Muscle of back (tissue), 11 donors: ENCODE measurements around the gene TSEN54. TPM values are rescaled to one million over a fixed set of nuclear protein-coding genes. Genes with fewer than 3 reads are reported as not detected.

Experiments
- DNase-seq, 3 donors: peaks; one replicate each; pipeline versions ENCODE4 v3.0.0 to v3.0.0-alpha.2; 2013
- polyA plus RNA-seq, 10 donors: library from polyadenylated mRNA; unstranded; fragments of 120-200 nt; gene quantifications; one replicate each; pipeline ENCODE4 v1.2.1, GENCODE V29; 2013; ENCODE audit not compliant: insufficient read length in 10 of 10

The TSEN54 gene
- polyA plus RNA-seq, 10 donors, result 11.5 to 28.0 (median 20.8) TPM

- no peak for DNase-seq
These were observed 25.9 kb downstream of the TSEN54 start for GRCh38 chr17:75542229-75542628.

- DNase-seq, result no peak
These were observed 26.5 kb downstream of the TSEN54 start for GRCh38 chr17:75542728-75543336.

- DNase-seq, result no peak
These were observed 27.9 kb downstream of the TSEN54 start for GRCh38 chr17:75544250-75544649.

GRCh38 chr17:75546181-75546580 lies 29.9 kb downstream of the TSEN54 start:
- DNase-seq, result no peak

GRCh38 chr17:75547091-75547490 lies 30.8 kb downstream of the TSEN54 start:
- DNase-seq, result no peak

GRCh38 chr17:75548813-75549212 lies 32.5 kb downstream of the TSEN54 start:
- no peak for DNase-seq

- peak in 2 of 3 donors; percentile 28 to 31 for DNase-seq
These were observed 33.2 kb downstream of the TSEN54 start for GRCh38 chr17:75549246-75550138.

- DNase-seq, result no peak
These were observed 33.8 kb downstream of the TSEN54 start for GRCh38 chr17:75550139-75550465.

- no peak for DNase-seq
These were observed 34.9 kb downstream of the TSEN54 start for GRCh38 chr17:75551266-75551665.

- DNase-seq, result peak in 2 of 3 donors; percentile 50 to 61
These were observed 36.3 kb downstream of the TSEN54 start for GRCh38 chr17:75552425-75553294.

GRCh38 chr17:75553295-75554110 lies 37.2 kb downstream of the TSEN54 start:
- no peak for DNase-seq

- DNase-seq, result no peak
These were observed 39.4 kb downstream of the TSEN54 start for GRCh38 chr17:75555679-75556153.

- DNase-seq, result peak in 2 of 3 donors; percentile 41 to 47
These were observed 40.9 kb downstream of the TSEN54 start for GRCh38 chr17:75557075-75557851.

GRCh38 chr17:75557852-75558665 lies 41.7 kb downstream of the TSEN54 start:
- no peak for DNase-seq

GRCh38 chr17:75558666-75559530 lies 42.6 kb downstream of the TSEN54 start:
- DNase-seq, result no peak

- DNase-seq, result no peak
These were observed 43.7 kb downstream of the TSEN54 start for GRCh38 chr17:75559958-75560533.

GRCh38 chr17:75561927-75562603 lies 45.7 kb downstream of the TSEN54 start:
- DNase-seq, result no peak
